Measurements from ENCODE around the gene KRTAP4-1. TPM values are rescaled to one million over a fixed set of nuclear protein-coding genes. Genes with fewer than 3 reads are reported as not detected.
"Not testable (repeated sequence)": the region's sequence is repeated elsewhere in the genome, so short reads cannot be mapped to it uniquely, and the experiment has no call there.

The KRTAP4-1 gene
- total RNA-seq, 1 experiment from 2014 or later = not detected

DNA sequence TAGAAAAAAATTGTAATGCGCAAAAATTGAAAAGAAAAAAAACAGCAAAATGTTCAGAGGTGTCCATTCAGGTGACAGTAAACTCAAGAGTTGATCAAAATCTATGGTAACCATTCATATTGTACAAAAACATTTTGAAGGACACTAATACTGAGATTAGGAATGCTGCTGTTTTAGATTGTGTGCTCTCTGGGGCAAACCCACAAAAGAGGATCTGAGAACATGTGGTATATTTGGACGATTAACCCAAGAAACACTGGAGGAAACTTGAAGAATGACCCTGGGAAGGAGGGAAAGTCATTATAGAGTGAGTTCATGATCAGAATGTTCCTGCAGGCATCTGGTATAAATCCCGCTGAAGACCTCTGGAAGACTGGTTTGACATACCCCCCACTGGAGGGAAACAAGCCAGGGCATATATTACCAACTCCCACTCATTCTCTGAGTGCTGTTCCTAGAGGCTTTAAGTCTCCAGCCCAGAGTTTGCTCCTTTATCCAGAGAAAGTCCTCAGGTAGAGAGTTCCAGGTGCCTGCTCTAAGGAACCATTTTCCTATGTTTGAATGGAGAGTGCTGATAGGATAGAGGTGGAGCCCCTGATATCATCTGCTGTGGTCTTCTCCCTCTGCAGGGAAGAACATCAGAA, 7.8 kb downstream of the KRTAP4-1 start:
- DNase-seq (ENCODE audit: low spot score) = no peak

DNA sequence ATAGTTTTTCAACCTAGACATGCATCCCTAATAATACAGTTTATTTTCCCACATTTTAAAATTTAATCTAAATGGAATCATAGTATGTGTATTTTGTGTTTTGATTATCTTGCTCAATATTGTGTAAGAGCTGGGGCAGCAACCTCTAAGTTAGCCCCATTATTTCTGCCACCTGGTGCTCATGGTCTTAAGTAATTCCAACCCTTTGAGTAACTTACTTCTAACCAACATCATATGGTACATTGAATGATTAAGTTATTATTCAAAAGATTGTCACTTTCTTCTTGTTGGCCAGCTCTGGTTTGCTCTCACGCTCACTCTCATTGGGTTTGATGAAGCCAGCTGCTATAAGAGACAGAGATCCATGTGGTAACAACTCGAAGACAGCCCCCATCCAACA, 12.8 kb downstream of the KRTAP4-1 start:
- DNase-seq (ENCODE audit: low spot score) = no peak

GRCh38 chr17:41168121-41168520, 16.6 kb downstream of the KRTAP4-1 start, which contains the start of gene KRTAP4-3:
TSS of gene KRTAP4-3 (minus strand) at chr17:41168221. CDS start at chr17:41168172, 49 bp downstream.
- no peak for DNase-seq (ENCODE audit: low spot score)

DNA sequence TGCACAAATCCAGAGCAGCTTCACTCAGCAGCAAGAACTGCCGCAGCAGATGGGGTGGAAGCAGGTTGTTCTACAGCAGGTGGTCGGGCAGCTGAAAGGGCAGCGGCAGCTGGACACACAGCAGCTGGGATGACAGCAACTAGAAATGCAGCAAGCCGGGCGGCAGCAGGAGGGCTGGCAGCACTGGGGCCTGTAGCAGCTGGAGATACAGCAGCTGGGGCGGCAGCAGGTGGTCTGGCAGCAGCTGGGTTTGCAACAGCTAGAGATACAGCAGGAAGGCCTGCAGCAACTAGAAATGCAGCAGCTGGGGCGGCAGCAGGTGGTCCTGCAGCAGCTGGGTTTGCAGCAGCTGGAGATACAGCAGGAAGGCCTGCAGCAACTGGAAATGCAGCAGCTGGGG, 17.1 kb downstream of the KRTAP4-1 start:
- DNase-seq (ENCODE audit: low spot score) = no peak

DNA sequence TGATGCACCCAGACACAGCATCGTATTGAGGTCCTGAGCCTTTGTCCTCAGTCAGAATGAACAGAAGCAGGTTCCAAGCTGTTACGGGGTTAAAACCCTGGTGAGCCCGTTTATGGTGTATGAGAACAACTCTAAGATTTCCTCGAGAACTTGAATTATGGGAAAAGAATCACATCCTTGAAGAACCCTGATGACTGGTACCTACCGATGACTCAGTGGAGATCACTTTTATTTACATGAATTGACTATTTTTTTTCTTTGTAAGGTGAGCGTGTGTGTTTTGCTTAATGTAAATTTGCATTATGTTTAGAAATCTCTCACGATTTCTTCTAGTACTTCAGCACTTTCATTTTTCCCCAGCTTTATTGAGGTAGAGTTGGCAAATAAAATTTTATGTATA, 20.9 kb downstream of the KRTAP4-1 start:
- DNase-seq (ENCODE audit: low spot score) = no peak

GRCh38 chr17:41160648-41161047, 24.1 kb downstream of the KRTAP4-1 start, which contains the start of gene KRTAP4-4:
TSS of gene KRTAP4-4 (minus strand) at chr17:41160748. CDS start at chr17:41160691, 57 bp downstream.
- DNase-seq (ENCODE audit: low spot score) = no peak

DNA sequence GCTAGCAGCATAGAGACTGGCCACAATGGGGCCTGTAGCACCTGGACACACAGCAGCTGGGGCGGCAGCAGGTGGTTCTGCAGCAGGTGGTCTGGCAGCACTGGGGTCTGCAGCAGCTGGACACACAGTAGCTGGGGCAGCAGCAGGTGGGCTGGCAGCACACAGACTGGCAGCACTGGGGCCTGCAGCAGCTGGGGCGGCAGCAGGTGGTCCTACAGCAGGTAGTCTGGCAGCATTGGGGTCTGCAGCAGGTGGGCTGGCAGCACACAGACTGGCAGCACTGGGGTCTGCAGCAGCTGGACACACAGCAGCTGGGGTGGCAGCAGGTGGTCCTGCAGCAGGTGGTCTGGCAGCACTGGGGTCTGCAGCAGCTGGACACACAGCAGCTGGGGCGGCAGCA, 24.5 kb downstream of the KRTAP4-1 start:
- not testable (repeated sequence) for DNase-seq (ENCODE audit: low spot score)

GRCh38 chr17:41153856-41154255, 30.9 kb downstream of the KRTAP4-1 start:
- no peak for DNase-seq (ENCODE audit: low spot score)

DNA sequence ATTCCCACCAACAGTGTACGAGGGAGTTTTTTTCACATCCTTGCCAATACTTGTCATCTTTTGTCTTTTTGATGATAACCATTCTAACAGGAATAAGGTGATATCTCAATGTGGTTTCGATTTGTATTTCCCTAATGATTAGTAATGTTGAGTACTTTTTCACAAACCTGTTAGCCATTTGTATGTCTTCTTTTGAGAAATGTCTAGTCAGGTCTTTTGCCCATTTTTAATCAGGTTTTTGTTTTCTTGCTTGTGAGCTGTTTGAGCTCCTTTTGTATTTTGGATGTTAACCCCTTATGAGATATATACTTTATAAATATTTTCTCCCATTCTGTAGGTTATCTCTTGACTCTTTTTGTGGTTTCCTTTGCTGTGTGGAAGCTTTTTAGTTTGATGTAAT, 33.2 kb downstream of the KRTAP4-1 start:
- no peak for DNase-seq (ENCODE audit: low spot score)

DNA sequence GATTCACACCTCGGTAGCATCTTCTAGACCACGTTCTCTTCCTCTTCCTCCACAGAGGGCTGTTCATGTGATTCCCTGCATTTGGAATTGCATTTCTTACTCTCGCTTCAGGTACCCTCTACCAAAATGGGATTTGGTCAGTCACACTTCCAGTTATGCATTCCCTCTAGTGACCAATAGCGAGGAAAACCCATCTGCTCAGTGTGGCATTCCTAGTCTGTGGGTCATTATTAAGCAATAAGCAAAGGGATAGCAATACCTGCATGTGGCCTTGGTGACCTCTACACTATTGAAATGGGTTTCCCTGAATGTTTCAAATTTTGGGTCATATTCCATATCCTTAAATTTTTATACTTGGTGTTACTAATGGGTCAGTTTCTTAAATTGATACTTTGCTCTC, 34.7 kb downstream of the KRTAP4-1 start:
- DNase-seq (ENCODE audit: low spot score) = no peak

- no peak for DNase-seq (ENCODE audit: low spot score)
Measured at GRCh38 chr17:41149652-41149985, 35.1 kb downstream of the KRTAP4-1 start, which contains the start of gene KRTAP4-5. TSS of gene KRTAP4-5 (minus strand) at chr17:41149825. CDS start at chr17:41149767, 58 bp downstream.

DNA sequence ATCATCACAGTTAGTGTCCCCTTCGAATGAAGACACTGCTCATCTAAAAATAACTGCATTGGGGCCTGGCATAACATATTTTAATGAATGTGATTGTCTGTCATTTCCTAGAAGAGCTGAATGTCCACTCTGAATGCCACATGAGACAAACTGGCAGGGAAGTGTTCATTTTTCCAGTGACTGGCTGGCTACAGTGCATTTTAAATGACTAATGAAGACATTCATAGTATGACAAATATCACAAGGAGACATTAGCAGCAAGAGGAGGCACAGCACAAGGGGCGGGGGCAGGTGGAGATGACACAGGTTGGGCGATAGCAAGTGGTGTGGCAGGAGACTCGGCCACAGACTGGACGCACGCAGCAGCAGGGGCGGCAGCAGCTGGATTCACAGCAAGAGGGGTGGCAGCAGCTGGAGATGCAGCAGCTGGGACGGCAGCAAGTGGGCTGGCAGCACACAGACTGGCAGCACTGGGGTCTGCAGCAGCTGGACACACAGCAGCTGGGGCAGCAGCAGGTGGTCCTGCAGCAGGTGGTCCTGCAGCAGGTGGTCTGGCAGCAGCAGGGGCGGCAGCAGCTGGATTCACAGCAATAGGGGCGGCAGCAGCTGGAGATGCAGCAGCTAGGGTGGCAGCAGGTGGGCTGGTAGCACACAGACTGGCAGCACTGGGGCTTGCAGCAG, 35.6 kb downstream of the KRTAP4-1 start:
- DNase-seq (ENCODE audit: low spot score) = not testable (repeated sequence)

DNA sequence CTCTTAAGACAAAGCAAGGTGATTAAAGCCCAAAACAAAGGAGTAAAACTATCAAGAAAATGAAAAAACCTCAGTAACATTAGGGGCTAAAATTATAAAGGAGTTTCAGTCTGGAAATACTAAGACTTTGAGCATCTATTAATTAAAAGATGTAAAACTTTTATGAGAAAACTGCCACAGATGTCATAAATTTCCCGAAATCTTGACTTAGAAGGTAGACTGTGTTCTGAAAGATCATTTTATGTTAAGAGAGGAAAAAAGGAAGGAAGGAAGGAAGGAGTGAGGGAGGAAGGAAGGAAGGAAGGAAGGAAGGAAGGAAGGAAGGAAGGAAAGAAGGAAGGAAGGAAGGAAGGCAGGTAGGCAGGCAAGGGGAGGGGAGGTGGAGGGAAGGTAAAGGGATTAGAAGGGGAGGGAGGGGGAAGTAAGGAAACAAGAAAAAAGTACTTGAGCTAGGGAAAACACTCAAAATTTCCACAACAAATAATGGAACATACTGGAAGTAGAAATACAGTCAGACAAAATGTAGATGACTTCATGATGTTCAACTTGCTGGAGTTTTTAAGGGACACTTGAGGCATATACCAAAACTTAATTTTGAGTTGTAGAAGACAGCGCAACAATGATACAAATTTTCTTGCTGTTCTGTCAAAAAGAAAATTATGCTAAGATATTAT, 37.0 kb downstream of the KRTAP4-1 start:
- DNase-seq (ENCODE audit: low spot score) = no peak

- no peak for DNase-seq (ENCODE audit: low spot score)
Measured at GRCh38 chr17:41145261-41145660, 39.5 kb downstream of the KRTAP4-1 start.

DNA sequence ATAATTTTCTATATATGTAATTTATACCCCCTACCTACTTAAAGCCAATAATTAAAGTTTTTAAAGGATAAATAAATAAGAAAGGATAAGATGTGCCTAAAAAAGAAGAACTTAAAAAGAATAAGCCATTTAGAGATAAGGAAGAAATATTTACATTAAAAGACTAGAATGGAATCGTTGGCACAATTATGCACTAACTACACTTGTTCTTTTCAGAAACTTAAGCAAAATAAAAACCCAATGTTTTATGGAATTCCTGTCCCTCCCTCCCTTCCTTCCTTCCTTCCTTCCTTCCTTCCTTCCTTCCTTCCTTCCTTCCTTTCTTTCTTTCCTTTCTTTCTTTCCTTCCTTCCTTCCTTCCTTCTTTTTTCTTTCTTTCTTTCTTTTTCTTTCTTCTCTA, 39.9 kb downstream of the KRTAP4-1 start:
- DNase-seq (ENCODE audit: low spot score) = no peak

DNA sequence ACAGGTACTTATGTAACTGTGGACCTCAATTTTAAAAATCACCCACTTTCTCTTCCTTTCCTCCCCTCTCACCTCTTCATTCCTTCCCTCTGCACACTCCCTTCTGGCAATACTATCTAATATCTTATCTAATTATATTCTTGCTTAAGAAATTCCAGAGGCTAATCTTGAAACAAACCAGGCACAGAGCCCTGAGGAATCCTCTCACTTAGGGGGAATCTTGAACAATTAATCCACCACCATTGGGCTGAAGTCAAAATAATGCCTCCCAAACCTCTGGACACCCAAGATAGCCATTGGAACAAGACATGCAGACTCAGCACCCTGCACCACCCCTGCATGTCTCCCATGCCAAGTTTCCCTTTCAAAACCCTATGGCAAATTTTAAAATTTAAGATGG, 43.4 kb downstream of the KRTAP4-1 start:
- no peak for DNase-seq (ENCODE audit: low spot score)

DNA sequence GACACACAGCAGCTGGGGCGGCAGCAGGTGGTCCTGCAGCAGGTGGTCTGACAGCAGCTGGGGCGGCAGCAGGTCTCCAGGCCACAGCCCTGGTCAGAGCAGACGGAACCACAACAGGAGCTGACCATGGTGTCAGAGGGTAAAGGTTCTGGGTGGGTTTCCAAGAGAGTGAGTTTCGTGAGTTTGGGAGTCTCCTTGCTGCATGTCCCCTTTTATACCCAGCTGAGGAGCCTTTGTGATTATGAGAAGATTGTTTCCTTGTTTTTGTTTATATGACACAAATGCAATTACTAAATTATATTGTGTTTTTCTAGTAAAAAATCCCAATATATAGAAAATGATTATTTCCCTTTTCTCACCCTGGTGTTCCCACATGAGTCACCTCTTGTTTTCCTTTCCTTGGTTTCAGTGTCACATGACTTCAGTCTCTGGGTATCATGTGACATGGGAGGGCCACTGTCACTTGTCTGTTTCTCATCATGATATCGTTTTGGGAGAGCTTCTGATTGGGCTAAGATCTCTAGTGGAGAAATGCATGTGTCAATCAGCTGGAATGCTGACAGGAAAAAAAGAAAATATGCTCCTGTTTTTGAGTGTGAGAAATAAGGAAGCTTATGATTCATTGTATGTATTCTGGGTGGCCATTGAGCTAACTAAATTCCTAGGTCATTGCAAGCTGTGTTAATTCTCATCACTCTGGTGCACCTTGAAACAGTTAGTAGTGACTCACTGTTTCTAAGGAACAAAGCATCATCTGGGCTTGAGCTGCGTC, 44.2 kb downstream of the KRTAP4-1 start, which contains the start of gene KRTAP4-6:
TSS of gene KRTAP4-6 (minus strand) at position 185 of the 772 bp plus-strand sequence. CDS start at position 128, 57 bp downstream.
- DNase-seq (ENCODE audit: low spot score) = no peak

GRCh38 chr17:41139865-41140264, 44.8 kb downstream of the KRTAP4-1 start:
- DNase-seq (ENCODE audit: low spot score) = not testable (repeated sequence)
